OCI-LY3 (cell line): ENCODE measurements around the gene PHLDA2.

Experiments used
- CTCF ChIP-seq: fragments of 200-600, 300-600 bp; sonication (generic); IDR thresholded peaks from 2 replicates; pipeline ENCODE4 v1.5.1; 2014; ENCODE audit warnings: antibody characterized with exemption, low read length, low read depth
- EZH2phosphoT487 ChIP-seq: fragments of 200-600 bp; shearing (Covaris generic); IDR thresholded peaks from 2 replicates; pipeline ENCODE4 v1.6.1; 2018; ENCODE audit warnings: antibody characterized with exemption, mixed run types, low read depth

GRCh38 chr11:2919837-2920236 is 9.4 kb downstream of the PHLDA2 start:
- TF ChIP-seq CTCF (no peak), EZH2phosphoT487 (no peak)
